SK-N-SH (cell line): ENCODE data around the gene SPAAR. TPM values are rescaled to one million over a fixed set of nuclear protein-coding genes. Genes with fewer than 3 reads are reported as not detected.

ENCODE experiments used
- CTCF ChIA-PET: fragments of 300-600, 350-600 bp; formaldehyde crosslinking; extraction: SDS; loops from one replicate; lab custom pipeline; 2021; lab: Yijun Ruan, JAX
- POLR2A ChIA-PET: fragments of 350-600 bp; sonication (Branson Sonifier 250); formaldehyde crosslinking; extraction: SDS; loops from one replicate; lab custom pipeline; 2020; ENCODE audit warnings: antibody characterized with exemption, inconsistent platforms; lab: Yijun Ruan, JAX
- DNase-seq: peaks from one replicate; pipeline ENCODE4 v3.0.0; 2012
- H2AFZ ChIP-seq: fragments of 200-600 bp; sonication (generic); 2 replicates; pipeline ENCODE4 v1.8.1; 2016; ENCODE audit warnings: antibody characterized with exemption, mild to moderate bottlenecking, low read depth
- H3F3A ChIP-seq: fragments of 200-600 bp; sonication (generic); replicated peaks from 2 replicates; pipeline ENCODE3; 2016; ENCODE audit warnings: antibody characterized with exemption, mild to moderate bottlenecking; ENCODE audit not compliant: insufficient read depth
- H3K27ac ChIP-seq, 2 experiments: fragments of 200-500 bp in 1 of 2; fragments of 200-600 bp in 1 of 2; sonication (Bioruptor generic) in 1 of 2; sonication (generic), shearing (Covaris generic) in 1 of 2; 2 replicates each; pipeline versions ENCODE4 v1.5.1 to v1.6.1; 2014 to 2016; ENCODE audit warnings: low read depth in 2 of 2, inconsistent platforms in 1 of 2, low read length in 1 of 2, mild to moderate bottlenecking in 1 of 2, mixed read lengths in 1 of 2
- H3K27me3 ChIP-seq: fragments of 200-600 bp; sonication (generic), shearing (Covaris generic); 2 replicates; pipeline ENCODE4 v1.6.1; 2016; ENCODE audit warnings: mixed run types; ENCODE audit not compliant: insufficient read depth
- H3K36me3 ChIP-seq, 2 experiments: fragments of 200-500 bp in 1 of 2; fragments of 200-600 bp in 1 of 2; sonication (Bioruptor generic) in 1 of 2; sonication (generic) in 1 of 2; replicated peaks in 1 of 2; 2 replicates each; pipeline versions ENCODE3 to v1.5.1; 2014 to 2016; ENCODE audit warnings: low read length in 1 of 2, mild to moderate bottlenecking in 1 of 2; ENCODE audit not compliant: insufficient read depth in 2 of 2, control insufficient read depth in 1 of 2
- H3K4me1 ChIP-seq, 2 experiments: fragments of 200-500 bp in 1 of 2; fragments of 200-600 bp in 1 of 2; sonication (Bioruptor generic) in 1 of 2; sonication (generic), shearing (Covaris generic) in 1 of 2; 2 replicates each; pipeline versions ENCODE4 v1.5.1 to v1.6.1; 2014 to 2016; ENCODE audit warnings: low read depth in 1 of 2, low read length in 1 of 2, mixed run types in 1 of 2; ENCODE audit not compliant: insufficient read depth in 2 of 2, control insufficient read depth in 1 of 2
- H3K4me2 ChIP-seq: fragments of 200-600 bp; sonication (generic), shearing (Covaris generic); 2 replicates; pipeline ENCODE4 v1.6.1; 2017; ENCODE audit warnings: mixed run types
- H3K4me3 ChIP-seq, 2 experiments: fragments of 200-500 bp in 1 of 2; fragments of 200-600 bp in 1 of 2; sonication (Bioruptor generic) in 1 of 2; sonication (generic), shearing (Covaris generic) in 1 of 2; 2 replicates each; pipeline versions ENCODE4 v1.5.1 to v1.8.1; 2014 to 2016; ENCODE audit warnings: low read depth in 2 of 2, inconsistent platforms in 1 of 2, low read length in 1 of 2, mild to moderate bottlenecking in 1 of 2, mixed read lengths in 1 of 2, moderate library complexity in 1 of 2
- H3K79me2 ChIP-seq: fragments of 200-600 bp; sonication (generic); 2 replicates; pipeline ENCODE4 v1.8.1; 2017; ENCODE audit warnings: mild to moderate bottlenecking; ENCODE audit not compliant: insufficient read depth
- H3K9ac ChIP-seq: fragments of 200-600 bp; sonication (generic); 2 replicates; pipeline ENCODE4 v1.6.1; 2017; ENCODE audit warnings: mixed run types
- H3K9me2 ChIP-seq: fragments of 200-600 bp; sonication (generic); 2 replicates; pipeline ENCODE4 v1.6.1; 2017; ENCODE audit warnings: mixed run types
- H3K9me3 ChIP-seq: fragments of 200-600 bp; sonication (generic); 2 replicates; pipeline ENCODE4 v1.6.1; 2017; ENCODE audit warnings: mixed run types, mild to moderate bottlenecking, moderate library complexity
- H4K20me1 ChIP-seq: fragments of 200-600 bp; sonication (generic); 2 replicates; pipeline ENCODE4 v1.6.1; 2017; ENCODE audit warnings: mild to moderate bottlenecking, mixed run types; ENCODE audit not compliant: insufficient read depth
- EZH2phosphoT487 ChIP-seq: fragments of 200-600 bp; sonication (generic); IDR thresholded peaks from 2 replicates; pipeline ENCODE4 v1.6.1; 2017; ENCODE audit warnings: low read depth, mixed run types, mild to moderate bottlenecking, antibody characterized with exemption, moderate library complexity, borderline replicate concordance
- FOXJ3 ChIP-seq: sonication (generic); formaldehyde crosslinking; IDR thresholded peaks from 2 replicates; pipeline ENCODE4 v1.5.1; 2020; ENCODE audit warnings: mild to moderate bottlenecking, missing genetic modification reagents
- GABPA ChIP-seq: IDR thresholded peaks from 2 replicates; pipeline ENCODE4 v1.4.0; 2012; ENCODE audit warnings: low read depth, mild to moderate bottlenecking
- GATA2 ChIP-seq: sonication (generic); formaldehyde crosslinking; IDR thresholded peaks from 2 replicates; pipeline ENCODE4 v1.5.0; 2020; ENCODE audit warnings: mild to moderate bottlenecking, missing genetic modification reagents
- MXI1 ChIP-seq: IDR thresholded peaks from 2 replicates; pipeline ENCODE4 v1.6.1; 2012; ENCODE audit warnings: mild to moderate bottlenecking, low read depth, low read length, improper control_type of control experiment
- PBX3 ChIP-seq: IDR thresholded peaks from 2 replicates; pipeline ENCODE4; 2012
- RAD21 ChIP-seq: IDR thresholded peaks from 2 replicates; pipeline ENCODE4 v1.6.1; 2012; ENCODE audit warnings: mild to moderate bottlenecking, low read length
- RFX5 ChIP-seq: IDR thresholded peaks from 2 replicates; pipeline ENCODE4 v1.6.1; 2012; ENCODE audit warnings: mild to moderate bottlenecking, improper control_type of control experiment, low read length
- RXRA ChIP-seq: IDR thresholded peaks from 2 replicates; pipeline ENCODE4 v1.4.0; 2012; ENCODE audit warnings: low read depth, mild to moderate bottlenecking, borderline replicate concordance
- USF1 ChIP-seq: IDR thresholded peaks from 2 replicates; pipeline ENCODE4 v1.4.0; 2012; ENCODE audit warnings: low read depth, borderline replicate concordance
- USF2 ChIP-seq: fragments of 150-350 bp; IDR thresholded peaks from 2 replicates; pipeline ENCODE4 v1.6.1; 2017; ENCODE audit warnings: antibody characterized with exemption, low read length, low read depth, borderline replicate concordance
- WGBS: methylation state at CpG from one replicate; pipeline ENCODE4 v1.1.6; 2017; ENCODE audit warnings: low lambda C conversion rate; 5-methylcytosine and 5-hydroxymethylcytosine counted together
- polyA plus RNA-seq, 3 experiments: library from polyadenylated mRNA; depleted of rRNA; stranded (reverse); fragments of >200 nt; gene quantifications; 2 replicates each; pipeline ENCODE4 v1.2.3, GENCODE V29; 2012
- TF ChIP-seq, protein P1 (sequence below): IDR thresholded peaks from 2 replicates; pipeline ENCODE4 v1.4.0; 2012; ENCODE audit warnings: low read depth, borderline replicate concordance
- TF ChIP-seq, protein P2 (sequence below): fragments of 200-600 bp; sonication (generic); IDR thresholded peaks from 2 replicates; pipeline ENCODE4 v1.6.1; 2017; ENCODE audit warnings: antibody characterized with exemption, mild to moderate bottlenecking, moderate library complexity

Gene SPAAR
- polyA plus RNA-seq, 1 of the 3 experiments (the other 2 are of a cell fraction), result 0.13 TPM

- no peaks in the 10 kb centered on the region for H3K36me3 ChIP-seq
- H3K4me2 ChIP-seq, result no peak overlapping the region
- H3K9me2 ChIP-seq, result no peaks in the 10 kb centered on the region
- no peaks in the 10 kb centered on the region; the same call in 1 of the 2 replicates for H3K27me3 ChIP-seq
- no peak for DNase-seq
- no peak overlapping the region for H3K9ac ChIP-seq
- H3K79me2 ChIP-seq, result no peaks in the 10 kb centered on the region
- H3K27ac ChIP-seq, result no peak overlapping the region
- no peak overlapping the region for H3K4me3 ChIP-seq
- H3K9me3 ChIP-seq, result no peaks in the 10 kb centered on the region
- 58% methylated on average over 12 of the region's 12 CpGs for WGBS
- no peaks in the 10 kb centered on the region for H4K20me1 ChIP-seq
- POLR2A ChIA-PET, result no interaction called here
- H3K4me1 ChIP-seq, result peaks cover 0 to 9% of the 10 kb centered on the region in 2 experiments; a peak in 1 of 4 replicates
- TF ChIP-seq RXRA (no peak), FOXJ3 (CRISPR knock-in tag) (no peak), PBX3 (no peak), USF2 (no peak), RAD21 (no peak), GATA2 (CRISPR knock-in tag) (no peak), GABPA (no peak)
- TF ChIP-seq, protein P1, sequence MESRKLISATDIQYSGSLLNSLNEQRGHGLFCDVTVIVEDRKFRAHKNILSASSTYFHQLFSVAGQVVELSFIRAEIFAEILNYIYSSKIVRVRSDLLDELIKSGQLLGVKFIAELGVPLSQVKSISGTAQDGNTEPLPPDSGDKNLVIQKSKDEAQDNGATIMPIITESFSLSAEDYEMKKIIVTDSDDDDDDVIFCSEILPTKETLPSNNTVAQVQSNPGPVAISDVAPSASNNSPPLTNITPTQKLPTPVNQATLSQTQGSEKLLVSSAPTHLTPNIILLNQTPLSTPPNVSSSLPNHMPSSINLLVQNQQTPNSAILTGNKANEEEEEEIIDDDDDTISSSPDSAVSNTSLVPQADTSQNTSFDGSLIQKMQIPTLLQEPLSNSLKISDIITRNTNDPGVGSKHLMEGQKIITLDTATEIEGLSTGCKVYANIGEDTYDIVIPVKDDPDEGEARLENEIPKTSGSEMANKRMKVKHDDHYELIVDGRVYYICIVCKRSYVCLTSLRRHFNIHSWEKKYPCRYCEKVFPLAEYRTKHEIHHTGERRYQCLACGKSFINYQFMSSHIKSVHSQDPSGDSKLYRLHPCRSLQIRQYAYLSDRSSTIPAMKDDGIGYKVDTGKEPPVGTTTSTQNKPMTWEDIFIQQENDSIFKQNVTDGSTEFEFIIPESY, result no peak
- H2AFZ ChIP-seq, result no peak overlapping the region
- no peaks in the 10 kb centered on the region for H3F3A ChIP-seq
- CTCF ChIA-PET, result interaction anchor here (1.1 to 4.9 kb wide), 6 partner anchors 10 to 91 kb away, joined by 4 to 25 read pairs (median 7); no protein-coding TSS in a partner anchor
Measured at GRCh38 chr9:35861161-35861897, 48.0 kb upstream of the SPAAR start.

DNA sequence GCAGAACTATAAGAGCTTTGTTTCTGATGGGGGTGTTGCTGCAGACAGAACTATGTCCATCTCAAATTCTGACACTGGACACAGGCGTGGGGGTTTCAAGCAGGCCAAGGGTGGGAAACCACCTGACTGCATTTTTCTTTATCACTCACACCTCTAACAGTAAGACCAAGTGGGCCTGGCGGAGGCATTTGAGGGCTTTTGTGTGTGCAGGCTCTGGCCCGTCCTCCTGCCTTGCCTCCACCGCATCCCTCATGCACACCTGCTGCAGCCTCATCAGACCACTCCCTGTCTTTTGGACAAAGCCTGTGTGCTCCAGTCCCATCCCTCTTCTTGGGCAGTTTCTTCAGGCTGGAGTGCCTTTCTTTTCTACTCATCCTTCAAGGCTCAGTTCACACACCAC, 47.0 kb upstream of the SPAAR start:
- Histone ChIP-seq H3K9me3 (no peaks in the 10 kb centered on the region), H3K79me2 (no peaks in the 10 kb centered on the region), H3K27me3 (no peaks in the 10 kb centered on the region; the same call in 1 of the 2 replicates), H3K36me3 (no peaks in the 10 kb centered on the region), H3K4me1 (peaks cover 0 to 9% of the 10 kb centered on the region in 2 experiments; a peak in 1 of 4 replicates), H3K4me3 (no peak overlapping the region), H4K20me1 (no peaks in the 10 kb centered on the region), H2AFZ (no peak overlapping the region), H3K9ac (no peak overlapping the region), H3K9me2 (no peaks in the 10 kb centered on the region), H3F3A (no peaks in the 10 kb centered on the region), H3K27ac (no peak overlapping the region), H3K4me2 (no peak overlapping the region)
- 53% methylated on average over 4 of the region's 4 CpGs for WGBS
- TF ChIP-seq, protein P2, sequence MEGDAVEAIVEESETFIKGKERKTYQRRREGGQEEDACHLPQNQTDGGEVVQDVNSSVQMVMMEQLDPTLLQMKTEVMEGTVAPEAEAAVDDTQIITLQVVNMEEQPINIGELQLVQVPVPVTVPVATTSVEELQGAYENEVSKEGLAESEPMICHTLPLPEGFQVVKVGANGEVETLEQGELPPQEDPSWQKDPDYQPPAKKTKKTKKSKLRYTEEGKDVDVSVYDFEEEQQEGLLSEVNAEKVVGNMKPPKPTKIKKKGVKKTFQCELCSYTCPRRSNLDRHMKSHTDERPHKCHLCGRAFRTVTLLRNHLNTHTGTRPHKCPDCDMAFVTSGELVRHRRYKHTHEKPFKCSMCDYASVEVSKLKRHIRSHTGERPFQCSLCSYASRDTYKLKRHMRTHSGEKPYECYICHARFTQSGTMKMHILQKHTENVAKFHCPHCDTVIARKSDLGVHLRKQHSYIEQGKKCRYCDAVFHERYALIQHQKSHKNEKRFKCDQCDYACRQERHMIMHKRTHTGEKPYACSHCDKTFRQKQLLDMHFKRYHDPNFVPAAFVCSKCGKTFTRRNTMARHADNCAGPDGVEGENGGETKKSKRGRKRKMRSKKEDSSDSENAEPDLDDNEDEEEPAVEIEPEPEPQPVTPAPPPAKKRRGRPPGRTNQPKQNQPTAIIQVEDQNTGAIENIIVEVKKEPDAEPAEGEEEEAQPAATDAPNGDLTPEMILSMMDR, result no peak
- no peak for TF ChIP-seq RFX5
- TF ChIP-seq RAD21, result no peak
- TF ChIP-seq MXI1, result no peak
- no peak for TF ChIP-seq EZH2phosphoT487
- TF ChIP-seq USF2, result no peak
- no peak for TF ChIP-seq USF1
- CTCF ChIA-PET, result interaction anchor here (1.2 to 4.9 kb wide), 3 partner anchors 20 to 73 kb away, joined by 3 to 25 read pairs (median 13); no protein-coding TSS in a partner anchor
- POLR2A ChIA-PET, result no interaction called here
- no peak for DNase-seq
